ENCODE measurements around the gene KIF1A.

DNA sequence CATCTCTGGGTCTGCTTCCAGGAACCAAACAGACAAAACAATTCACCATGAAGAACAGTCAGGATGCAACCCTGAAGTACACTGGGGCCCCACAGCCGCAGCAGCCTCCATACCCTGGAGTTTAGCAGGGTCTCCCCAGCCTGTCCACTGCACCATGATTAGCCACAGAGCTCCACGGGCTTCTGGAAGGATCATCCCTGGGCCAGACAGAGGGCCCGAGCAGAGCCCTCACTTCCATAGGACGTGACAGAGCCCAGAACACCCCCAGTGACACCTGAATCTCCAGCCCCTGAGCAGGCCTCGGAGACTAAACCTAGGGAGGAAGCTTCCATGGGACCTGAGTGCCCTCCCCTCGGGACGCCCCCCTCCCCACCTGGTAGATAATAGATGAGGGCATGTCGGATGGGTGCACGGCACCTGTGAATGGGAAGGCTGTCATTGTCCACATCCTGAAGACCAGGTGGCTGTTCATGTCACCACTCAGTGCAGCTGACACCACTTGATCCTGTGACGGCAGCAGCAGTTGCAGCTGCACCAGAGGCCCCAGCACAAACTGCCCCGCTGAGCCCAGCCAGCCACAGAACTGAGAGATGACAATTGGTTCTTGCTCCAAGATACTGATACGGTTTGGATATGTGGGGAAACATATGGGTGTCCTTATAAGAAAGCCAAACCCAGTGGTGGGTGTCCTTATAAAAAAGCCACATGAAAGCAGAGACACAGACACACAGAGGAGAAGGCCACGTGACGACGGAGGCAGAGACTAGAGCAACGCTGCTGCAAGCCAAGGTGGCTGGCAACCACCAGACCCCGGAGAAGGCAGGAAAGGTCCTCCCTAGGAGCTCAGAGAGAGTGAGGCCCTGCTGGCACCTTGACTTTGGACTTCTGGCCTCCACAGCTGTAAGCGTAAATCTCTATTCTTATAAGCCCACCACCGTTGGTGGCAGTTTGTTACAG lies 23.2 kb downstream of the KIF1A start:
- TF ChIP-seq POLR2AphosphoS5 (IDR thresholded peaks at IDR 0.05; ENCODE audit: insufficient read depth, low read depth, low read length) (no peak), JUN (IDR thresholded peaks at IDR 0.05; ENCODE audit: borderline replicate concordance, insufficient read depth, insufficient read length, low read depth) (no peak)
- TF ChIP-seq, protein P1, sequence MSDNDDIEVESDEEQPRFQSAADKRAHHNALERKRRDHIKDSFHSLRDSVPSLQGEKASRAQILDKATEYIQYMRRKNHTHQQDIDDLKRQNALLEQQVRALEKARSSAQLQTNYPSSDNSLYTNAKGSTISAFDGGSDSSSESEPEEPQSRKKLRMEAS (IDR thresholded peaks at IDR 0.05; ENCODE audit: insufficient read depth, insufficient read length), result no peak
- TF ChIP-seq, protein P2, sequence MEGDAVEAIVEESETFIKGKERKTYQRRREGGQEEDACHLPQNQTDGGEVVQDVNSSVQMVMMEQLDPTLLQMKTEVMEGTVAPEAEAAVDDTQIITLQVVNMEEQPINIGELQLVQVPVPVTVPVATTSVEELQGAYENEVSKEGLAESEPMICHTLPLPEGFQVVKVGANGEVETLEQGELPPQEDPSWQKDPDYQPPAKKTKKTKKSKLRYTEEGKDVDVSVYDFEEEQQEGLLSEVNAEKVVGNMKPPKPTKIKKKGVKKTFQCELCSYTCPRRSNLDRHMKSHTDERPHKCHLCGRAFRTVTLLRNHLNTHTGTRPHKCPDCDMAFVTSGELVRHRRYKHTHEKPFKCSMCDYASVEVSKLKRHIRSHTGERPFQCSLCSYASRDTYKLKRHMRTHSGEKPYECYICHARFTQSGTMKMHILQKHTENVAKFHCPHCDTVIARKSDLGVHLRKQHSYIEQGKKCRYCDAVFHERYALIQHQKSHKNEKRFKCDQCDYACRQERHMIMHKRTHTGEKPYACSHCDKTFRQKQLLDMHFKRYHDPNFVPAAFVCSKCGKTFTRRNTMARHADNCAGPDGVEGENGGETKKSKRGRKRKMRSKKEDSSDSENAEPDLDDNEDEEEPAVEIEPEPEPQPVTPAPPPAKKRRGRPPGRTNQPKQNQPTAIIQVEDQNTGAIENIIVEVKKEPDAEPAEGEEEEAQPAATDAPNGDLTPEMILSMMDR (IDR thresholded peaks at IDR 0.05; ENCODE audit: extremely low read depth in 1 of 2, insufficient read depth in 1 of 2, low read depth in 1 of 2, low read length in 2 of 2), result no peak

Data from endothelial cell of umbilical vein (primary cell).